ENCODE data around the gene NRXN3. TPM values are rescaled to one million over a fixed set of nuclear protein-coding genes. Genes with fewer than 3 reads are reported as not detected.

Gene NRXN3
- total RNA-seq, 4 donors from 2014 or later = 4.1 to 11.9 (median 5.8) TPM

DNA sequence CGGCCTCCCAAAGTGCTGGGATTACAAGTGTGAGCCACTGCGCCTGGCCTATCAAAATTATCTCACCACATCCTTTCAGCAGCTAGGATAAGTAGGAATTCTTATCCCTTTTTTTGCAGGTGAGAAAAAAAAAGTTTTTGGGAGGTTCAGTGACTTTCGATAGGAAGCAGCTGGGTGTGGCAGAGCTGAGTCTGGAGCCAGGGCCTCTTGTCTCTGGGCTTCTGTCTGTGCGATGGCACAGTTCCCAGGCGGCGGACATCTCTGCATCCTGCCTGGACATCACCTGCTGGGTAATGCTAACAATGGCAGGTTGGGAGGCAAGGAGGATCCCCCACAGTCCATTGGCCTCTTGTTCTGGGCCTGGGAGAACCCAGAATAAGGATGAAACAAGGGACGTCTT is 12.5 kb downstream of the NRXN3 start:
- DNase-seq = no peak
- H3K36me3 ChIP-seq = no peaks in the 10 kb centered on the region
- no peaks in the 10 kb centered on the region for H3K9me3 ChIP-seq
- in situ Hi-C loops (cut with MboI; ENCODE audit: low pct_ligation_motif_present in 1 of 4, low pct_unique_long_range_greater_than_20kb in 1 of 4, low sequenced_read_pairs in 3 of 4) = no loop called here
- no peak overlapping the region for H3K4me3 ChIP-seq
- H3K4me1 ChIP-seq = no peaks in the 10 kb centered on the region
- WGBS, 2 donors (ENCODE audit: low coverage in 1 of 2) = 90% methylated on average over 7 of the region's 7 CpGs; no CpG with 5 or more reads in 1 of the 2 donors
- intact Hi-C loops (cut with DNase I; ENCODE audit: low total_unique reads) = no loop called here
- no peaks in the 10 kb centered on the region for H3K27me3 ChIP-seq
- TF ChIP-seq, protein P1, sequence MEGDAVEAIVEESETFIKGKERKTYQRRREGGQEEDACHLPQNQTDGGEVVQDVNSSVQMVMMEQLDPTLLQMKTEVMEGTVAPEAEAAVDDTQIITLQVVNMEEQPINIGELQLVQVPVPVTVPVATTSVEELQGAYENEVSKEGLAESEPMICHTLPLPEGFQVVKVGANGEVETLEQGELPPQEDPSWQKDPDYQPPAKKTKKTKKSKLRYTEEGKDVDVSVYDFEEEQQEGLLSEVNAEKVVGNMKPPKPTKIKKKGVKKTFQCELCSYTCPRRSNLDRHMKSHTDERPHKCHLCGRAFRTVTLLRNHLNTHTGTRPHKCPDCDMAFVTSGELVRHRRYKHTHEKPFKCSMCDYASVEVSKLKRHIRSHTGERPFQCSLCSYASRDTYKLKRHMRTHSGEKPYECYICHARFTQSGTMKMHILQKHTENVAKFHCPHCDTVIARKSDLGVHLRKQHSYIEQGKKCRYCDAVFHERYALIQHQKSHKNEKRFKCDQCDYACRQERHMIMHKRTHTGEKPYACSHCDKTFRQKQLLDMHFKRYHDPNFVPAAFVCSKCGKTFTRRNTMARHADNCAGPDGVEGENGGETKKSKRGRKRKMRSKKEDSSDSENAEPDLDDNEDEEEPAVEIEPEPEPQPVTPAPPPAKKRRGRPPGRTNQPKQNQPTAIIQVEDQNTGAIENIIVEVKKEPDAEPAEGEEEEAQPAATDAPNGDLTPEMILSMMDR (IDR thresholded peaks at IDR 0.05) = no peak
- TF ChIP-seq POLR2AphosphoS5 (IDR thresholded peaks at IDR 0.05) (no peak), EP300 (IDR thresholded peaks at IDR 0.05; ENCODE audit: low read depth) (no peak), POLR2A (IDR thresholded peaks at IDR 0.05) (no peak)
- H3K27ac ChIP-seq = no peak overlapping the region

DNA sequence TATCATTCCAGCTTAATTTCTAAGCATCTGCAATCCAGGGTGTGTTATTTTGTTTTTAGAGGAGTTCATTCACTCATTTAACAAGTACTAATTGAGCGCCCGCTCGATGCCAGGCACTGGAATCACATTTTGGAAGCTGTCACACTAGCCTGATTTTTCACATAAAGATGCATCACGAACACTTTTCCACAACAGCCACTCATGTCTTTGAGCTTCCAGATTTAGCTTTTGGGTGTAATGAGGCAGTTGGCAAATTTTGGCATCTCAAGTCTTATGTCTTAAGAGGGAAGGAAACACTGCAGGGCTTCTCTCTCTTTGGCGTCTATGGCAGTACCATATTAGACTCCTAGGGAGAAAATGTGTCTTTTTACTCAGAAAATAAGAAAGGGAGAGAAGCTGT is 14.0 kb downstream of the NRXN3 start:
- no peak for DNase-seq
- WGBS, 2 donors (ENCODE audit: low coverage in 1 of 2) = 80 to 91% methylated on average over 5 of the region's 5 CpGs
- Histone ChIP-seq H3K36me3 (no peaks in the 10 kb centered on the region), H3K4me1 (no peaks in the 10 kb centered on the region), H3K27ac (no peak overlapping the region), H3K9me3 (no peaks in the 10 kb centered on the region), H3K27me3 (no peaks in the 10 kb centered on the region), H3K4me3 (no peak overlapping the region)
- intact Hi-C loops (cut with DNase I; ENCODE audit: low total_unique reads) = no loop called here
- in situ Hi-C loops (cut with MboI; ENCODE audit: low pct_ligation_motif_present in 1 of 4, low pct_unique_long_range_greater_than_20kb in 1 of 4, low sequenced_read_pairs in 3 of 4) = no loop called here
- no peak for TF ChIP-seq POLR2AphosphoS5 (IDR thresholded peaks at IDR 0.05)
- no peak for TF ChIP-seq POLR2A (IDR thresholded peaks at IDR 0.05)
- TF ChIP-seq, protein P1 (IDR thresholded peaks at IDR 0.05) = no peak
- no peak for TF ChIP-seq EP300 (IDR thresholded peaks at IDR 0.05; ENCODE audit: low read depth)

DNA sequence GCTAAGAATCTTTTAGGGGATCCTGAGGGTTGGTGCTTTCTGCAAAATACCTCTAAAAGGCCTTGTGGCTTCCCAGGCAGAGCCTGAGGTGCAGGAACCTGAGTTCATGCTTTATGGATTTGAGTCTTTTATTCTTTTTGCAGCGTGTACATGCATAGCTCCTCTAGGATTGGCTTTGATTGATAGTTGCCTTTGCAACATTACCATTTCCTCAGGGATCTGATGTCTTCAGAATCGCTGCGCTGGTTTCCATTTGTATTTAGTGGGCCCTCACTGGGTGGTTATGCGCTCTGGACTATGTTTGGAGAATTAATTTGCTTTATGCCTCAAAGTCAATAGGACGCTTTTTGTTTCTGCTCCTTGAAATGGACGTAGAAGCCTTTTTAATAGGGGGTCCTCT is 16.1 kb downstream of the NRXN3 start:
- Histone ChIP-seq H3K4me3 (no peak overlapping the region), H3K36me3 (no peaks in the 10 kb centered on the region), H3K27me3 (no peaks in the 10 kb centered on the region), H3K27ac (no peak overlapping the region), H3K9me3 (no peaks in the 10 kb centered on the region), H3K4me1 (no peaks in the 10 kb centered on the region)
- in situ Hi-C loops (cut with MboI; ENCODE audit: low pct_ligation_motif_present in 1 of 4, low pct_unique_long_range_greater_than_20kb in 1 of 4, low sequenced_read_pairs in 3 of 4) = no loop called here
- WGBS, 2 donors (ENCODE audit: low coverage in 1 of 2) = 92 to 100% methylated on average over 1 to 6 of the region's 6 CpGs
- TF ChIP-seq, protein P1 (IDR thresholded peaks at IDR 0.05) = no peak
- no peak for TF ChIP-seq POLR2AphosphoS5 (IDR thresholded peaks at IDR 0.05)
- TF ChIP-seq EP300 (IDR thresholded peaks at IDR 0.05; ENCODE audit: low read depth) = no peak
- TF ChIP-seq POLR2A (IDR thresholded peaks at IDR 0.05) = no peak
- no peak for DNase-seq
- intact Hi-C loops (cut with DNase I; ENCODE audit: low total_unique reads) = no loop called here

DNA sequence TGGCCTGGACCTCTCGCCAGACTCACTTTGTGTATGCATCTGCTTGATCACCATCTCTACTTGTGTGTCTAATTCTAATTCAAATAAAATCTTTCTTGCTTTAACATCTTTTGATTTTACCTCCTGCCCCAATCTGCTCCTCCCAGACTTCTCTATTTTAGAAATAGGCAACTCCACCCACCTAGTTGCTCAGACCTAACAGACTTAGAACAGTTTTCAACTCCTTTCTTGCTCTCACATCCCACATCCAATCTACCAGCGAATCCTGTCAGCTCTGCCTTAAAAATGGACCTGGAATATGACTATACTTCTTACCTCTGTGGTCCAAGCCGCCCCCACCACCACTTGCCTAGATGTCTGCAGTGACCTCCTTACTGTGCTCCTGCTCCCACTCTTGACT is 18.7 kb downstream of the NRXN3 start:
- intact Hi-C loops (cut with DNase I; ENCODE audit: low total_unique reads) (no loop called here), in situ Hi-C loops (cut with MboI; ENCODE audit: low pct_ligation_motif_present in 1 of 4, low pct_unique_long_range_greater_than_20kb in 1 of 4, low sequenced_read_pairs in 3 of 4) (no loop called here)
- DNase-seq = no peak
- 78 to 93% methylated on average over 3 of the region's 3 CpGs for WGBS, 2 donors (ENCODE audit: low coverage in 1 of 2)
- Histone ChIP-seq H3K4me3 (no peak overlapping the region), H3K27ac (no peak overlapping the region), H3K9me3 (no peaks in the 10 kb centered on the region), H3K27me3 (no peaks in the 10 kb centered on the region), H3K4me1 (no peaks in the 10 kb centered on the region), H3K36me3 (no peaks in the 10 kb centered on the region)
- TF ChIP-seq POLR2A (IDR thresholded peaks at IDR 0.05) (no peak), EP300 (IDR thresholded peaks at IDR 0.05; ENCODE audit: low read depth) (no peak), POLR2AphosphoS5 (IDR thresholded peaks at IDR 0.05) (no peak)
- TF ChIP-seq, protein P1 (IDR thresholded peaks at IDR 0.05) = no peak
